Stimulated activated naive CD8-positive, alpha-beta T cell treated with anti-CD3 and anti-CD28 coated beads, Interleukin-15, Interleukin-2, amounts not matched to agents 100 U/mL and 50 U/mL, for 24 hours (primary cell): Measurements from ENCODE around the gene N4BP3.

Experiments
- ATAC-seq: fragments of 150-1000 bp; cut with Tn5 transposase; one replicate; pipeline ENCODE4 v1.10.0; 2021
- DNase-seq: peaks from one replicate; pipeline ENCODE4 v3.0.0; 2021

N4BP3 gene

DNA sequence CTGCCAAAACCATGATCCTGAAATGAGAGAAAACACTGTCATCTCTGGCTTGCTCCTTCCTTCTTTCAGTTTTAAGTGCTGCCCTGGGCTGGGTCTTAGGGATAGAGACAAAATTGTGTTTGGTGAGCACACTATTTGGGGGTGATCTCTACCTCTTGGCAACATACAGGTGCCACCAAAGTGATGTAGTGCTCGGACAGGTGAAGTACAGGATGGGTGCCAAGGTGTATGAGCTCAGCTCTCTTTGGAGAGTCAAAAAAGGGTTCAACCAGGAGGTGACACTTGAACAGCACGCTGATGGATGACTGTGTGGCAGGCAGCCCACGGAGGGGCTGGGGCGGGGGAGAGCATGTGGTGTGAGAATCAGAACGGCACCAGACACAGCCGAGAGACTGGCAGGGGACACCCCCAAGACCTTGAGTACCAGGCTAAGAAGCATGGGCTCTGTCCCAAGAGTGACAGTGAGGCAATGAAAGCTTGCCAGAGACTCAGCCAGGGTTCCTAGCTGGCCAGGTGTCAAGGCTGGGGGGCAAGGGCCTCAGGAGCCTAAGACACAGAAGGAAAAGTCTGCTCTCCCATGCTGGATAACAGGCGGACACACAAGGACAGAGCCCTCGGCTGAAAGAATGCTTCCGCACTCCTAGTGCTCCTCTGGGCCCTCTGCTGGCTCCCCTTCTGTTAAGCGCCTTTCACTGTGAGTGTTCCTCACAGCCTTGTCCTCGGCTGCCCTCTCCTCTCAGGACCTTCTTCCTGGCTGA lies 37.8 kb downstream of the N4BP3 start:
- no peak for ATAC-seq
- no peak for DNase-seq

DNA sequence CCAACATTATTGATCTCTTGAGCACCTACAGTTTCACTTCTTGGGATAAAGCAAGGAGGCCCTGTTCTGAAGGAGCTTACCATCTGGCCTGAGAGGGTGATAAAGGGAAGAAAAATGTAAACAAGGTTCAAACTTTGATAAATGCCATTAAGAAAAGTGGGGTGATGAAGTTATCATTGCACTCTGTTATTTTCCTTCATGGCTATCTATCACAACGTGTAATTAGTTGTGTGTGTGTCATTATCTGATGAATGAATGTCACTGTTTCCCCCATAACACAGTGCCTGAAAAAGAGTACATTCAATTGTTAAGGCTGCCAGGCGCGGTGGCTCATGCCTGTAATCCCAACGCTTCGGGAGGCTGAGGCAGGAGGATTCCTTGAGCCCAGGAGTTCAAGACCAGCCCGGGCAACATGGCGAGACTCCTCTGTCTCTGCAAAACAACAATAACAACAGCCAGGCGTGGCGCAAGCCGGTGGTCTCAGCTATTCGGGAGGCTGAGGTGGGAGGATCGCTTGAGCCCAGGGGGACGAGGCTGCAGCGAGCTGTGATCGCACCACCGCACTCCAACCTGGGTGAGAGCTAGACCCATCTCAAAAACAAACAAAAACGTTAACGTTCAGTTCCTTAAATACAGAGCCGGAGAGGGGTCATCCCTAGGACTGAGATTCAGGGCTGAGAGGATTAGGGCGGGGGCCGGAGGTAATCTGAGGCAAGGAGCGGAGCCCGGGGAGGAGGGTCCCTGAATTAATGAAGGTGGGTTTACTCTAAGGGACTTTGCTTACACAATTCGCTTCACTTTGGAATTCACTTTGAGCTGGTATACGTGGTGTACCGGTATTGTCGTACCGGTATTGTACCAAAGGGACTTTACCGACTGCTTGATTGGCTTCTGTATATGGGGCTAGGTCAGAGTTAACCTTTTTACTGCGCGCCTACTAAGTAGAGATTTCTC lies 39.4 kb downstream of the N4BP3 start:
- no peak for ATAC-seq
- DNase-seq: no peak

DNA sequence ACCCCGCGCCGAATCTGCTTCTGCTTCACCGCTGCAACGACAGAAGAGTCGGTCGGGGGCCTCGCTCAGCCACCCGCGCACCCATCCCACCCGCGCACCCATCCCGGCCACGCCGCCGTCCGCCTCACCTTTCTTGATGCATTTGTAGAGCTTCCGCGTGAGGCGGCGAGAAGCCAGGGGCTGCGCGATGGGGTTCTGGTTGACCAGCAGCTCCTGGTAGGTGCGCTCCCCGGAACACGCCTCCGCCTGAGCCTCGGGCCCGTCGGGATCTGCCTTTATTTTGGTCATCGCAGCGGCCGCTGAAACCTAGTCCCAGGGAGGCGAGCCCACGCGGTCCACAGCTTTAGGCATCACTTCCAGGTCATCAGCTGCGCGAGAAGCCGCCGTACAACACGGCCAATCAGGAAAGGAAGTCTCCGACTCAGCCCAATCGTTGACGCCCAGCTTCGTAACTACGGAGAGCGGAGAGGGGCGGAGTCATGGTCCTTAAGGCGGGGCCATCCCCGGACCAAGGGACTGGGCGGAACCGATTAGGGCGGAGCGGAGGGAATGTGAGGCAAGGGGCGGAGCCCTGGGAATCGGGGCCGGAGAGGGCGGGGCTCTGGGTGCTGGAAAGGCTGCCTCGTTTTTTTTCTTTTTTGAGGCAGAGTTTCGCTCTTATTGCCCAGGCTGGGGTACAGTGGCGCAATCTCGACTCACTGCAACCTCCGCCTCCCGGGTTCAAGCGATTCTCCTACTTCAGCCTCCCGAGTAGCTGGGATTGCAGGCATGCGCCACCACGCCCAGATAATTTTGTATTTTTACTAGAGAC lies 40.4 kb downstream of the N4BP3 start, which contains the start of gene NHP2:
TSS of gene NHP2 (minus strand) at position 356 of the 811 bp plus-strand sequence. CDS start at position 288, 68 bp downstream.
- peak; percentile 98 for ATAC-seq
- peak; percentile 99 for DNase-seq

DNA sequence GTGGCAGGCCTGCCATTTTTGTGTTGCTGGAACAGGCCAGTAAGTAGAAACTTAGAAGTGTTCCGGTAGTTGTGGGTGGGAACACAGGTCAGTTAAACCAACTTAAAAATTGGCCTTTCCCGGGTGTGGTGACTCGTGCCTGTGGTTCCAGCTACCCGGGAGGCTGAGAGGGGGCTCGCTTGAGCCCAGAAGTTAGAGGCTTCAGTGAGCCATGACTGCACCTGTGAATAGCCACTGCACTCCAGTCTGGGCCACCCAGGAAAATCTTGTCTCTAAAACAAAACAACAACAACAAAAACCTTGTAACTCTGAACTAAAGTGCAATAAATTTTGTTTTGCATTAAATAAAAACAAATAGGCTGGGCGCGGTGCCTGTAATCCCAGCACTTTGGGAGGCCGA lies 41.7 kb downstream of the N4BP3 start:
- no peak for ATAC-seq
- DNase-seq: no peak

DNA sequence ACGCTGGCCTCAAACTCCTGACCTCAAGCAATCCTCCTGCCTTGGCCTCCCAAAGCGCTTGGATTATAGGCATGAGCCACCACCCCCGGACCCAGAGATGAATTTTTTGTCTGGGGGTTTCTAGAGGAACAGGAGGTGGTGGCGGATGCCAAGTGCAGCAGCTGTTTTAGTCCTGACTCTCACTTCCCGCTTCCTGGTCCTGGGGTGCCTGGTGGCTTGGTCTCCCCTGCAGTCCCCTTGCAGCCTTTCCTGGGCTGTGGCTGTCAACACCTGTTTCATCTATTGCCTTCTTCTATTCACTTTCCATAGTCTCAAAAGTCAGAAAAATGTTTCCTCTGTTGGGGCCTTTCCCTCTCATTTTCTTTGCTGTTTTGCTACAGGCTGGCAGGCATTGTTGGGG lies 46.8 kb downstream of the N4BP3 start:
- ATAC-seq: no peak
- no peak for DNase-seq

DNA sequence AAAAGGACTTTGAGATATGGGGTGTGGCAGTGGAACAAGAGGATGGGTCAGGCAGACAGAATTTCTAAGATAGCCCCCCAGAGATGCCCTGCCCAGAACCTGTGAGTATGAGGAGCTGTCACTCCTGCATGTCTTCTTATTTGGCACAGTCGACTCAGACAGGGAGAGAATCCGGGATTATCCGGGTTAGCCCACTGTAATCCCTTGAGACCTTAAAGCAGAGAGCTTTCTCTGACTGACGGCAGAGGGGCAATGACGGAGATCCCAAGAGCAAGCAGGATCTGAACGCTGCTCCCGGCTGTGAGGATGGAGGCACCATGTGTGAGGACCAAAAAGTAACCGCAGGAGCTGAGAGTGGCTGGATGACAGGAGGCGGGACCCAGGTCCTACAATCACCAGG lies 49.1 kb downstream of the N4BP3 start:
- DNase-seq (no peak), ATAC-seq (no peak)

DNA sequence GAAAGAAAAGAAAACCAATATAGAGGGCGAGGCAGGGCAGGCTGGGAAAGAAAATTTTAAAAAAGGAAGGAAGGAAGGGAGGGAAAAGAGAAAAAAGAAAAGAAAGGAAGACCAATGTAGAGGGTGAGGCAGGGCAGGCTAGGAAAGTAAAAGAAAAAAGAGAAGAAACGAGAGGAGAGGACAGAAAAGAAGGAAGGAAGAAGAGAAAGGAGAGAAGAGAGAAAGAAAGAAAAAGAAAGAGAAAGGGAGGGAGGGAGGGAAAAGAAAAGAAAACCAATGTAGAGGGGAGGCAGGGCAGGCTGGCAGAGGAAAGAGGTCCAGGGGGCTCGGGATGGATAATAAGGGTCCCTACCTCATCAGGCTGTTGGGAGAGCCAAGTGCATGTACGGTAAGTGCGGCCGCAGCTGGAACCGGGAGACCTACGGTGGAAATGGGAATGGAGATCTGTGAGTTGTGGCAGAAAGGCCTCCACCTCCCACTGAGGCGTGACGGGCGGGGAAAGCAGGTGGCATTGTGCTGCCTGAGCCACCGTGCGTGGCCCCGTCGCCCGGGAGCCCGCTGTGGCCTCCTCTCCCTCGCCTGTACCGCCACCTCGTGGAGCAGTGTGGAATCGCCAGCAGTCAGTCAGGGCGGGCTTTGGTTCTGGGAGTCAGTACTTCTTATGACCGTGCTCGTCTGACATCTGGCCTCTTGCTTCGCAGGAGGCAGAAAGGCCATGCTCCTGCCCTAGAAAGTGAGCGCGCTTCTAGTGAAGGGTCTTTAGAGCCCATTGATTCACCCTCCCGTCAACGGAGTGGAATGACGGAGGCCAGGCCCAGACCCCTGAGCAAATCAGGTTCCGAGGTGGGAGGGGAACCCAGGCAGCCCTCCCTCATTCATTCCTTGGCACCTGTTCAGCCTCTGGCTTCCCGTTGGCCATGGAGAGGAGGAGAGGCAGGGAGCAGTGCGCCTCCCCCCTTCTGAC lies 50.7 kb downstream of the N4BP3 start:
- ATAC-seq (peak; percentile 98), DNase-seq (peak; percentile 96)

DNA sequence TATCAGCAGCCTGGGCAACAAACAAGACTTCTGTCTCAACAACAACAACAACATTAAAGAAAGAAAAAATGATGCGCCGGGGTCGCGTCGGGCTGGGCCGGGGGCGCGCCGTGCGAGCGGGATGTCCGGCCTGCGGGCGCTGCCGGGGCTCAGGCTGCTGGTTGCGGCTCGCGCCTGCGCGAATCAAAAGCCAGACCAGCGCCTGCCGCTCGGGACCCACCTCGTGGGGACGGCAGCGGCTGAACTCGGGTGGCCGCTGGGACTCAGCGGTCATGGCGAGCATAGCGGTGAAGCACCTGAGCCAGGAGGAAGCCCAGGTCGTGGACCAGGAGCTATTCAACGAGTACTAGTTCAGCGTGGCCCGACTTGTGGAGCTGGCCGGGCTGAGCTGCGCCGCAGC lies 52.2 kb downstream of the N4BP3 start:
- ATAC-seq (no peak), DNase-seq (no peak)

DNA sequence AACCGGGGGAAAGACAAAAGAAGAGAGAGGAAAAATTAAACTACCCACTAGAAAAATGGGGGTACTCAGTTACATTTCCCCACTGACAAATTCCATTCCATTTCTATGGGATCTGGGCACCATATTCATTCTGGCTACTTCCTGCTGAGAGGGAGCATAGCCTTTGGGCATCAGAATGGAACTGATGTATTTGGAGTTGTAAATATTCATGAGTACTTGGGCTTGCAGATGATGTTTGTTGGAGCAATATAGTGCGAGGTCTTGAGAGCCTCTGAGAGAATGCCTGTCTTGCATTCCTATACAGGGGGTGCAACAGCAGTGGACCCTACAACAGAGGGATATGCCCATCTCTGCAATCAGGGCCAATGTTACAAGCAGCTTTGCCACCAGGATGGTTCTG lies 57.1 kb downstream of the N4BP3 start:
- DNase-seq: no peak
- no peak for ATAC-seq

DNA sequence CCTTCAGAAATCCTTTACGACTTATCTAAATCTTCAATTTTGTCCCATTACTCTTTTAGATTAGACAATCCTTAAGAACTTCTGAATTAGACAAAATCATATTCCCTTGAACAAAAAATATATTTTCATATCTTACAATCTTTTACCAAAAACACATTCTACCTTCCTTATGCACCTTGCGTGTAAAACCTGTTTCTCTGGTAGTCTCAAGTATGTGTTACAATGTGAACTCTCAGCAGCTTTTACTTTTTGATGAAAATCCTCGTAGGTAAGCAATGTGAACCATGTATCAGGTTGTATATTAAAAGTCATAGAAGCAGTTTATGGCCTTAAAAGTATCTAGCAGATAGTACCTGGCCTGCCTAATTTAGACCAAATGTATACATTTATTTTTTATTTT lies 61.1 kb downstream of the N4BP3 start:
- no peak for DNase-seq
- no peak for ATAC-seq
